SU-DHL-6 (cell line): ENCODE measurements around the gene CLEC1A.

Experiments
- H2AFZ ChIP-seq: fragments of 200-600 bp; sonication (generic); 2 replicates; pipeline ENCODE4 v1.6.1; 2014; ENCODE audit warnings: low read depth, mild to moderate bottlenecking, moderate library complexity, mixed read lengths, antibody characterized with exemption, low read length; ENCODE audit not compliant: severe bottlenecking
- H3F3A ChIP-seq: fragments of 200-600 bp; shearing (Covaris generic); 2 replicates; pipeline ENCODE4 v1.6.0; 2016; ENCODE audit warnings: antibody characterized with exemption, mild to moderate bottlenecking; ENCODE audit not compliant: insufficient read depth
- H3K27ac ChIP-seq: fragments of 200-600 bp; sonication (generic); 2 replicates; pipeline ENCODE4 v1.5.1; 2016; ENCODE audit warnings: low read depth, mild to moderate bottlenecking, low read length, moderate library complexity, mixed read lengths
- H3K27me3 ChIP-seq: fragments of 200-600 bp; sonication (generic), shearing (Covaris generic); 2 replicates; pipeline ENCODE4 v1.6.0; 2014; ENCODE audit warnings: mild to moderate bottlenecking, low read length
- H3K36me3 ChIP-seq: fragments of 200-600 bp; sonication (generic); 2 replicates; pipeline ENCODE4 v1.6.1; 2014; ENCODE audit warnings: mild to moderate bottlenecking, low read length, mixed read lengths
- H3K4me2 ChIP-seq: fragments of 300-600, 200-600 bp; shearing (Covaris generic), sonication (generic); 2 replicates; pipeline ENCODE4 v1.6.0; 2014; ENCODE audit warnings: low read length, low read depth, mild to moderate bottlenecking; ENCODE audit not compliant: poor library complexity, severe bottlenecking
- H3K4me3 ChIP-seq: fragments of 200-600 bp; sonication (generic); 2 replicates; pipeline ENCODE4 v1.5.1; 2014; ENCODE audit warnings: antibody characterized with exemption, low read length, mild to moderate bottlenecking, mixed read lengths; ENCODE audit not compliant: insufficient read depth, poor library complexity, severe bottlenecking
- H3K79me2 ChIP-seq: fragments of 200-600 bp; sonication (generic); 2 replicates; pipeline ENCODE4 v1.6.1; 2014; ENCODE audit warnings: mild to moderate bottlenecking, low read length, moderate library complexity; ENCODE audit not compliant: insufficient read depth
- H3K9ac ChIP-seq: fragments of 200-600 bp; sonication (generic); 2 replicates; pipeline ENCODE4 v1.7.0; 2014; ENCODE audit warnings: mild to moderate bottlenecking, low read length
- H3K9me2 ChIP-seq: fragments of 200-600 bp; sonication (generic); replicated peaks from 2 replicates; pipeline ENCODE4 v1.6.1; 2014; ENCODE audit warnings: low read length; ENCODE audit not compliant: insufficient read depth
- H3K9me3 ChIP-seq: fragments of 200-600 bp; sonication (generic); 2 replicates; pipeline ENCODE4 v1.6.1; 2014; ENCODE audit warnings: low read length, mixed read lengths; ENCODE audit not compliant: insufficient read depth
- H4K20me1 ChIP-seq: fragments of 200-600 bp; sonication (generic); 2 replicates; pipeline ENCODE4 v1.6.1; 2014; ENCODE audit warnings: low read depth, mild to moderate bottlenecking, antibody characterized with exemption, low read length, moderate library complexity, mixed read lengths
- CTCF ChIP-seq: fragments of 200-600 bp; sonication (generic); IDR thresholded peaks from one replicate; pipeline ENCODE4 v1.5.1; 2017; ENCODE audit warnings: antibody characterized with exemption, mild to moderate bottlenecking, low read length, moderate library complexity; ENCODE audit not compliant: insufficient read depth, poor library complexity, severe bottlenecking
- EZH2phosphoT487 ChIP-seq: fragments of 200-600 bp; sonication (generic), shearing (Covaris generic); conservative IDR thresholded peaks from 2 replicates; pipeline ENCODE4 v1.6.1; 2018; ENCODE audit warnings: mild to moderate bottlenecking, antibody characterized with exemption, low read length, moderate library complexity, mixed read lengths

The CLEC1A gene

GRCh38 chr12:10121278-10121677 lies 22.5 kb upstream of the CLEC1A start:
- Histone ChIP-seq H3K9me2 (no peaks in the 10 kb centered on the region), H3K4me3 (no peak overlapping the region), H3K9me3 (no peaks in the 10 kb centered on the region), H3F3A (no peaks in the 10 kb centered on the region), H2AFZ (no peak overlapping the region), H3K9ac (no peak overlapping the region), H3K4me2 (no peak overlapping the region), H3K36me3 (no peaks in the 10 kb centered on the region), H3K27me3 (no peaks in the 10 kb centered on the region), H4K20me1 (no peaks in the 10 kb centered on the region), H3K79me2 (no peaks in the 10 kb centered on the region), H3K27ac (no peak overlapping the region)
- TF ChIP-seq CTCF (no peak), EZH2phosphoT487 (no peak)

- Histone ChIP-seq H3F3A (no peaks in the 10 kb centered on the region), H2AFZ (no peak overlapping the region), H3K4me3 (no peak overlapping the region), H3K4me2 (no peak overlapping the region), H3K9me3 (no peaks in the 10 kb centered on the region), H3K79me2 (no peaks in the 10 kb centered on the region), H3K27ac (no peak overlapping the region), H3K36me3 (no peaks in the 10 kb centered on the region), H3K27me3 (no peaks in the 10 kb centered on the region), H3K9ac (no peak overlapping the region), H3K9me2 (no peaks in the 10 kb centered on the region), H4K20me1 (no peaks in the 10 kb centered on the region)
- TF ChIP-seq CTCF (no peak), EZH2phosphoT487 (no peak)
Observed at GRCh38 chr12:10119066-10119465, 20.3 kb upstream of the CLEC1A start.

GRCh38 chr12:10115890-10116289 lies 17.1 kb upstream of the CLEC1A start:
- H3K9me3 ChIP-seq = no peaks in the 10 kb centered on the region
- no peaks in the 10 kb centered on the region for H3K79me2 ChIP-seq
- H3K9me2 ChIP-seq = no peaks in the 10 kb centered on the region
- H3K4me2 ChIP-seq = no peak overlapping the region
- H4K20me1 ChIP-seq = no peaks in the 10 kb centered on the region
- no peaks in the 10 kb centered on the region for H3F3A ChIP-seq
- H3K36me3 ChIP-seq = no peaks in the 10 kb centered on the region
- no peak overlapping the region for H3K4me3 ChIP-seq
- no peaks in the 10 kb centered on the region for H3K27me3 ChIP-seq
- H2AFZ ChIP-seq = no peak overlapping the region
- TF ChIP-seq CTCF (no peak), EZH2phosphoT487 (no peak)
- H3K9ac ChIP-seq = no peak overlapping the region
- H3K27ac ChIP-seq = no peak overlapping the region
